Breast epithelium (tissue), 4 donors: ENCODE results near the gene FDX2. TPM values are rescaled to one million over a fixed set of nuclear protein-coding genes. Genes with fewer than 3 reads are reported as not detected.

Experiments
- DNase-seq, 2 donors: peaks; one replicate each; pipeline ENCODE4 v3.0.0-alpha.2; 2019; ENCODE audit warnings: low spot score in 2 of 2
- H3K27ac ChIP-seq, 2 donors: fragments of 200-600 bp; sonication (generic) in 1 of 2; one replicate each; pipeline ENCODE4 v1.5.1; 2016 to 2019; ENCODE audit warnings: mild to moderate bottlenecking in 1 of 2
- H3K27me3 ChIP-seq, 2 donors: fragments of 200-600 bp; sonication (generic) in 1 of 2; one replicate each; pipeline versions ENCODE4 v1.5.1 to v1.6.0; 2017 to 2019; ENCODE audit warnings: control low read depth in 1 of 2, mild to moderate bottlenecking in 1 of 2
- H3K36me3 ChIP-seq: fragments of 200-600 bp; one replicate; pipeline ENCODE4 v1.5.1; 2019
- H3K4me1 ChIP-seq, 2 donors: fragments of 200-600 bp; sonication (generic); one replicate each; pipeline ENCODE4 v1.5.1; 2016 to 2019; ENCODE audit warnings: control low read depth in 1 of 2
- H3K4me3 ChIP-seq, 3 donors: fragments of 200-600 bp; sonication (generic); 1 replicate in 2 of 3; 2 replicates in 1 of 3; pipeline ENCODE4 v1.5.1; 2016 to 2019; ENCODE audit warnings: mild to moderate bottlenecking in 3 of 3, moderate library complexity in 2 of 3
- H3K9me3 ChIP-seq, 2 donors: fragments of 200-600 bp; sonication (generic) in 1 of 2; one replicate each; pipeline ENCODE4 v1.5.1; 2016 to 2019; ENCODE audit warnings: control low read depth in 1 of 2
- POLR2A ChIP-seq: fragments of 450-650 bp; IDR thresholded peaks from one replicate; pipeline ENCODE4 v1.6.1; 2016; ENCODE audit warnings: antibody characterized with exemption, mild to moderate bottlenecking, moderate library complexity
- POLR2AphosphoS5 ChIP-seq, 3 donors: sonication (generic); formaldehyde crosslinking; IDR thresholded peaks; one replicate each; pipeline ENCODE4 v1.6.1; 2017; ENCODE audit warnings: antibody characterized with exemption in 3 of 3
- intact Hi-C: fragments of 100-400 bp; cut with DNase I; formaldehyde crosslinking; loops from one replicate; pipeline ENCODE4 v1.15.1; 2023; ENCODE audit warnings: low total_unique reads
- total RNA-seq, 3 donors: library from RNA; depleted of rRNA; stranded (reverse); fragments of >200 nt; gene quantifications; one replicate each; pipeline ENCODE4 v1.1.0, GENCODE V29; 2016
- TF ChIP-seq, protein P1 (sequence below), 3 donors: fragments of 450-650 bp; IDR thresholded peaks; one replicate each; pipeline ENCODE4 v1.5.1; 2016 to 2017; ENCODE audit warnings: antibody characterized with exemption in 3 of 3, mild to moderate bottlenecking in 3 of 3, moderate library complexity in 3 of 3

The FDX2 gene
- total RNA-seq, 3 donors from 2014 or later = 14.7 to 19.9 (median 15.7) TPM

GRCh38 chr19:10325732-10326131 is 9.9 kb upstream of the FDX2 start:
- DNase-seq = no peak
- Histone ChIP-seq H3K4me1 (no peaks in the 10 kb centered on the region), H3K4me3 (no peak overlapping the region), H3K27me3 (no peaks in the 10 kb centered on the region), H3K27ac (no peak overlapping the region), H3K36me3 (peaks cover 30% of the 10 kb centered on the region), H3K9me3 (no peaks in the 10 kb centered on the region)
- intact Hi-C loops = loop anchor here (5.0 kb wide), 1 partner anchor 48 kb away; no protein-coding TSS in a partner anchor
- TF ChIP-seq, protein P1, sequence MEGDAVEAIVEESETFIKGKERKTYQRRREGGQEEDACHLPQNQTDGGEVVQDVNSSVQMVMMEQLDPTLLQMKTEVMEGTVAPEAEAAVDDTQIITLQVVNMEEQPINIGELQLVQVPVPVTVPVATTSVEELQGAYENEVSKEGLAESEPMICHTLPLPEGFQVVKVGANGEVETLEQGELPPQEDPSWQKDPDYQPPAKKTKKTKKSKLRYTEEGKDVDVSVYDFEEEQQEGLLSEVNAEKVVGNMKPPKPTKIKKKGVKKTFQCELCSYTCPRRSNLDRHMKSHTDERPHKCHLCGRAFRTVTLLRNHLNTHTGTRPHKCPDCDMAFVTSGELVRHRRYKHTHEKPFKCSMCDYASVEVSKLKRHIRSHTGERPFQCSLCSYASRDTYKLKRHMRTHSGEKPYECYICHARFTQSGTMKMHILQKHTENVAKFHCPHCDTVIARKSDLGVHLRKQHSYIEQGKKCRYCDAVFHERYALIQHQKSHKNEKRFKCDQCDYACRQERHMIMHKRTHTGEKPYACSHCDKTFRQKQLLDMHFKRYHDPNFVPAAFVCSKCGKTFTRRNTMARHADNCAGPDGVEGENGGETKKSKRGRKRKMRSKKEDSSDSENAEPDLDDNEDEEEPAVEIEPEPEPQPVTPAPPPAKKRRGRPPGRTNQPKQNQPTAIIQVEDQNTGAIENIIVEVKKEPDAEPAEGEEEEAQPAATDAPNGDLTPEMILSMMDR (IDR thresholded peaks at IDR 0.05) = no peak
- TF ChIP-seq POLR2AphosphoS5 (IDR thresholded peaks at IDR 0.05) (no peak), POLR2A (no peak)

DNA sequence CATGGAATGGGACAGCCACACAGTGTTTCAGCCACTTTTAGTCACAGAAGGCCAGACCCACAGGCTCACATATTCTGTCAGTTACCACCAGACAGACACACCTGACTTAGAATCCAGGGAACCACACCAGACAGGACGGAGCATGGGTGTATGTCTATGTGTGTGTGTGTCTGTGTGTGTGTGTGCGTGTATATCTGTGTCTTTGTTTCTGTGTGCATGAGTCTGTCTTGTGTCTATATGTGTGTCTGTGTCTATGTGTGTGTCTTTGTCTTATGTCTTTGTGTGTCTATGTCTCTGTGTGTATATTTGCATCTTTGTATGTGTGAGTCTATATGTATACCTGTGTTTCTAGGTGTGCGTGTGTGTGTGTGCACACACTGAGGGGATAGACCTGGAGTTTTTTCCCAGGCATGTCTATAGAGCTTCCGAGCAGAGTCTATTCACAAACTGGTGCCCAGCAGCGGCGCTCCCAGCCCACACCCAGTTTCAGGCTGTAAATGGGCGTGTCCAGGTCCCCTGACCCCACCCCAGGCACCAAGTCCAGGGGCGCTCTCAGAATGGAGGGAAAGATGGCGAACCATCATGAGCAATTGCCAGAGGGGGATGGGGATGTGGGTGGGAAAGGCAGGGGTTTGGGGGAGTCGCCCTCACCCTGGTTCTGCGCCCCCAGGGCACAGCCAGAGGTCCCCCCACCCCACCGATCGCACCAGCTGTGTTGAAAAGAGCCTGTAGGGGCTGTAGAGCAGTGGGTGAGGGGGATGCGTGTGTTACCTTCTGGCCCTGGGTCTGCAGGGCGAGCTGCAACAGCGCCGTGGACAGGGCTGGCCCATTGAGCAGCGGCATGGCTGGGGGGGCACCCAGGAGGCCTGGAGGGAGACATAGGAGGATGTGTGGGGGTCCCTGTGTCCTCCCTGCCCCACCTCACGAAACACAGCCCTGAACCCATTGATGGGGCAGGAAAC is 6.3 kb upstream of the FDX2 start:
- TF ChIP-seq, protein P1 (IDR thresholded peaks at IDR 0.05) = no peak
- TF ChIP-seq POLR2AphosphoS5 (IDR thresholded peaks at IDR 0.05) (no peak), POLR2A (no peak)
- no peaks in the 10 kb centered on the region for H3K4me1 ChIP-seq
- H3K27ac ChIP-seq = no peak overlapping the region
- H3K27me3 ChIP-seq = no peaks in the 10 kb centered on the region
- intact Hi-C loops = no loop called here
- H3K4me3 ChIP-seq = no peak overlapping the region
- no peaks in the 10 kb centered on the region for H3K9me3 ChIP-seq
- peaks cover 21% of the 10 kb centered on the region for H3K36me3 ChIP-seq
- no peak for DNase-seq

GRCh38 chr19:10321417-10321797 is 5.6 kb upstream of the FDX2 start:
- no peak overlapping the region for H3K27ac ChIP-seq
- no peaks in the 10 kb centered on the region for H3K27me3 ChIP-seq
- intact Hi-C loops = no loop called here
- DNase-seq = no peak
- no peaks in the 10 kb centered on the region for H3K9me3 ChIP-seq
- H3K4me1 ChIP-seq = no peaks in the 10 kb centered on the region
- TF ChIP-seq POLR2A (no peak), POLR2AphosphoS5 (IDR thresholded peaks at IDR 0.05) (no peak)
- TF ChIP-seq, protein P1 (IDR thresholded peaks at IDR 0.05) = no peak
- no peak overlapping the region for H3K4me3 ChIP-seq
- peaks cover 21% of the 10 kb centered on the region for H3K36me3 ChIP-seq

DNA sequence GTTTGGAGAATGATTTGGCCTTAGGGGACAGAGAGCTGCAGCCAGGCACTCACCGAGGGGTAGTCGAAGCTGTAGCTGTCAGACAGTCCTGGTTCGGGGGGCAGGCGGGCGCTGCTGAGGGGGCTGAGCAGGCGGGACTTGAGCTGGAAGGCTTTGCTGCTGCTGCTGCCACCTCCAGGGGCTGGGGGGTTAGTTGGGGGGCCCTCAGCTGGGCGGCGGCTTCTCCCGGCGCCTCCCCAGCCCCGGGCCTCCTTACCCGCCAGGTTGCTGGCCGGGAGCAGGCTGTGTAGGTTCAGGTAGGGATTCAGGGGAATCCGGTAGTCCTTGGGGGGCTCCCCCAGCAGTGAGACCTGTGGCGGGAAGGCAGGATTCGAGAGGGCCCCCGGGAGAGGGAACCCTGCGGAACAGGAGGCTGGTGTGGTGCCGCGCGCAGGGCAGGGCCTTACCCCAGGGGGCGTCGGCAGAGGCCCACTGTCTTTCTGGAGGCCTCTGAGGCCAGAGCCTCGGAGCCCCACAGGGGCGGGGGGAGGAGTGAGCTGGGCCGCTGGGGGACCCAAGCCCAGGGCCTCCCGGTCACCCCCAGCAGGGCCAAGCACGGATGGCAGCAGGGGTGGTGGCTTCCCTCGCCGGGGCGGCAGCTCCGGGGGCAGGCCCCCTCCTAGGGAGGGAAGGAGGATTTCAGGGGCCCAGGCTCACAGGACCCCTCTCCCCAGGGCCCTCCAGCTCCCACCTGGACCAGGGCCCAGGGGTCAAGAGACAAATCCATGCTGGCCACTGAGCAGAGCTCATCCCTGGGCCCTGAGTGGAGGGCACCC is 5.0 kb upstream of the FDX2 start:
- intact Hi-C loops = no loop called here
- TF ChIP-seq POLR2AphosphoS5 (IDR thresholded peaks at IDR 0.05) = no peak
- TF ChIP-seq, protein P1 (IDR thresholded peaks at IDR 0.05) = no peak
- TF ChIP-seq POLR2A = no peak
- Histone ChIP-seq H3K4me3 (no peak overlapping the region), H3K27me3 (no peaks in the 10 kb centered on the region), H3K4me1 (no peaks in the 10 kb centered on the region), H3K27ac (no peak overlapping the region), H3K36me3 (peaks cover 21% of the 10 kb centered on the region), H3K9me3 (no peaks in the 10 kb centered on the region)
- DNase-seq = no peak
